ENCODE data around the gene NAIF1. TPM values are rescaled to one million over a fixed set of nuclear protein-coding genes. Genes with fewer than 3 reads are reported as not detected.
"Not testable (repeated sequence)": the region's sequence is repeated elsewhere in the genome, so short reads cannot be mapped to it uniquely, and the experiment has no call there.

Gene NAIF1
- total RNA-seq, 4 donors from 2014 or later = 8.6 to 10.8 (median 9.6) TPM

DNA sequence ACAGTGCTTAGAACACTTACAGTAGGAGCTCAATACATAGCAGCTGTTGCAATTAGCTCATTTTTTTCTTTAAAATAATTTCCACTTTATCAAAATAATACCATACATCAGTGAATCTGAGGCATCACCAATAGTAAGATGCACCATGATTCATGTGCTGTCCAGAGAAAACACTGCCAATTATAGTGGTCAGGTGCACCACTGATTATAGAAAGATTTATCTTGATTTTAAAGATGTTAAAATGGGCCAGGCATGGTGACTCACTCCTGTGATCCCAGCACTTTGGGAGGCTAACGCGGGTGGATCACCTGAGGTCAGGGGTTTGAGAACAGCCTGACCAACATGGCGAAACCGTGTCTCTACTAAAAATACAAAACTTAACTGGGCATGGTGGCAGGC is 39.4 kb downstream of the NAIF1 start:
- H3K4me3 ChIP-seq (ENCODE audit: low read depth, poor library complexity, severe bottlenecking) = no peak overlapping the region
- intact Hi-C loops (cut with DNase I; ENCODE audit: low total_unique reads) = no loop called here
- TF ChIP-seq POLR2A (IDR thresholded peaks at IDR 0.05) = no peak
- TF ChIP-seq, protein P1, sequence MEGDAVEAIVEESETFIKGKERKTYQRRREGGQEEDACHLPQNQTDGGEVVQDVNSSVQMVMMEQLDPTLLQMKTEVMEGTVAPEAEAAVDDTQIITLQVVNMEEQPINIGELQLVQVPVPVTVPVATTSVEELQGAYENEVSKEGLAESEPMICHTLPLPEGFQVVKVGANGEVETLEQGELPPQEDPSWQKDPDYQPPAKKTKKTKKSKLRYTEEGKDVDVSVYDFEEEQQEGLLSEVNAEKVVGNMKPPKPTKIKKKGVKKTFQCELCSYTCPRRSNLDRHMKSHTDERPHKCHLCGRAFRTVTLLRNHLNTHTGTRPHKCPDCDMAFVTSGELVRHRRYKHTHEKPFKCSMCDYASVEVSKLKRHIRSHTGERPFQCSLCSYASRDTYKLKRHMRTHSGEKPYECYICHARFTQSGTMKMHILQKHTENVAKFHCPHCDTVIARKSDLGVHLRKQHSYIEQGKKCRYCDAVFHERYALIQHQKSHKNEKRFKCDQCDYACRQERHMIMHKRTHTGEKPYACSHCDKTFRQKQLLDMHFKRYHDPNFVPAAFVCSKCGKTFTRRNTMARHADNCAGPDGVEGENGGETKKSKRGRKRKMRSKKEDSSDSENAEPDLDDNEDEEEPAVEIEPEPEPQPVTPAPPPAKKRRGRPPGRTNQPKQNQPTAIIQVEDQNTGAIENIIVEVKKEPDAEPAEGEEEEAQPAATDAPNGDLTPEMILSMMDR (IDR thresholded peaks at IDR 0.05) = no peak
- 74 to 85% methylated on average over 4 of the region's 4 CpGs for WGBS, 2 donors
- DNase-seq (ENCODE audit: low spot score in 2 of 2) = no peak

DNA sequence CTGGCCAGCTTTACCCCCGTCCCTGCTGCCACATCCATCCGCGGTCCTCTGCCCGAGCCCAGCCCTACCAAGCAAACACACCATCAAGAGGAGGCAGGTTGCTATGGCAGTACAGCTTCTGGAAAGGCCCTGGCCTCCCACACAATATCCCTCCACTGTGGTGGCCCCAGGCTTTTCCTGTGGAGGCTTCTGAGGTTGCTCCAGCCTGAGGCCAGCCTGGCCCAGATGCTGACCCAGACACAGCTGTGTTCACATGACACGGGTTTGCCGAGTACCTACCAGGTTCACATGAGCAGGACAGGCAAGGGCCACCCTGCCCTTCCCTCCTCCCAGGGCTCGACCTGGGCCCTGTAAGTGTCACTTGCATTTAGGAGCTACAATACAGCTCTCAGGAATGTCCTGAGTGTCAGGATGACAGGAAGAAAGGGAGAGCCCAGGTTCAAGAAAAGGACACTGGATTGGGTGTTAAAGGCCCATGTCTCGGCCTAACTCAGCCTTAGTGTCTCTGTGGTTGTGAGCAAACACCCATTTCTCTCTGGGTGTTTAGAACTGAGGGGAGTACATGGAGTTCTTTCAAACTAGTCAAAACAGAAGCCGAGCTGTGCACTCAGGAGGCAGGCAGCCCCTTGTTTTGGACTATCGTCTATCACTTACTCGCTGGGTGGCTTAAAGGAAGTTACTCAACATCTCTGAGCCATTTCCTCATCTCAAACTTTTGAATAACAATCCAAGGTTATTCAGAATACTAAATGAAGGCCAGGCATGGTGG is 40.2 kb downstream of the NAIF1 start:
- intact Hi-C loops (cut with DNase I; ENCODE audit: low total_unique reads) = no loop called here
- DNase-seq (ENCODE audit: low spot score in 2 of 2) = no peak
- 67 to 75% methylated on average over 11 of the region's 11 CpGs for WGBS, 2 donors
- H3K4me3 ChIP-seq (ENCODE audit: low read depth, poor library complexity, severe bottlenecking) = no peak overlapping the region
- no peak for TF ChIP-seq POLR2A (IDR thresholded peaks at IDR 0.05)
- TF ChIP-seq, protein P1 (IDR thresholded peaks at IDR 0.05) = no peak

DNA sequence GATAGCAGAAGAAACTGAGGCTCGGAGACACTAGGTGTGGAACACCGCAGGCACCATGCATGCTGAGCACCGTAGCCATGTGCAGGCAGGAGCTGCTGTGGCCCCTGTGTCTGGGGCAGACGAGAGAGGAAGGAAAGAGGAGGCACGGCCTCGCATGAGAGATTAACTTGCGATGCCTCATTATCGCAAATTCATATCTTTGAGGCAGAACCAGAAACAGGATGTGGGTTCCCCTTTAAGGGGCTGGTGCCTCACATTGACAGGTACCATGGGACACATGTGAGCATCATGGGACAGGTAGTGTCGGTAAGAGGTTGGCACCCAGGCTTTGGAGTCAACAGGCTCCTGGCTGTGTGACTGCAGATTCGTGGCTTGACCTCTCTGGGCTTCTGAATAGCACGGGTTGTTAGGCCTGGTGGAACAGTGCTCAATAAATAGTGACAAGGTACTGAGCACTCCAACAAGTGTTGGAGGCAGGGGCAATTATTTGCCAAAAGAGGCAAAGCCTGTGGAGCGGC is 40.8 kb downstream of the NAIF1 start:
- intact Hi-C loops (cut with DNase I; ENCODE audit: low total_unique reads) = no loop called here
- 83 to 84% methylated on average over 12 of the region's 12 CpGs for WGBS, 2 donors
- no peak overlapping the region for H3K4me3 ChIP-seq (ENCODE audit: low read depth, poor library complexity, severe bottlenecking)
- DNase-seq (ENCODE audit: low spot score in 2 of 2) = no peak
- no peak for TF ChIP-seq POLR2A (IDR thresholded peaks at IDR 0.05)
- TF ChIP-seq, protein P1 (IDR thresholded peaks at IDR 0.05) = no peak

DNA sequence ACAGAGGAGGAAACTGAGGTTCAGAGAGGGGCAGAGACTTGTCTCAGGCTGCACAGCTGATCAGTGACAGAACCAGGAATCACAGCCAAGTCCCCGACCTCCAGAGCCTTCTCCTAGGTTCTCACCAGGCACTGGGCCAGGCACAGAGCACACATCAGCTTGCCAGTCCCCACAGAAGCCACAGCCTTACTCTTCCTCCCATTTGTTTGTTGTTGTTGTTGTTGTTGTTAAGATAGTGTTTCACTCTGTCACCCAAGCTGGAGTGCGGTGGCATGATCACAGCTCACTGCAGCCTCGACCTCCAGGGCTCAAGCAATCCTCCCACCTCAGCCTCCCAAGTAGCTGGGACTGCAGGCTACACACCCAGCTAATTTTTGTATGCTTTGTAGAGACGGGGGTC is 41.4 kb downstream of the NAIF1 start:
- H3K4me3 ChIP-seq (ENCODE audit: low read depth, poor library complexity, severe bottlenecking) = no peak overlapping the region
- TF ChIP-seq, protein P1 (IDR thresholded peaks at IDR 0.05) = no peak
- no peak for DNase-seq (ENCODE audit: low spot score in 2 of 2)
- WGBS, 2 donors = 65 to 68% methylated on average over 4 of the region's 4 CpGs
- intact Hi-C loops (cut with DNase I; ENCODE audit: low total_unique reads) = no loop called here

DNA sequence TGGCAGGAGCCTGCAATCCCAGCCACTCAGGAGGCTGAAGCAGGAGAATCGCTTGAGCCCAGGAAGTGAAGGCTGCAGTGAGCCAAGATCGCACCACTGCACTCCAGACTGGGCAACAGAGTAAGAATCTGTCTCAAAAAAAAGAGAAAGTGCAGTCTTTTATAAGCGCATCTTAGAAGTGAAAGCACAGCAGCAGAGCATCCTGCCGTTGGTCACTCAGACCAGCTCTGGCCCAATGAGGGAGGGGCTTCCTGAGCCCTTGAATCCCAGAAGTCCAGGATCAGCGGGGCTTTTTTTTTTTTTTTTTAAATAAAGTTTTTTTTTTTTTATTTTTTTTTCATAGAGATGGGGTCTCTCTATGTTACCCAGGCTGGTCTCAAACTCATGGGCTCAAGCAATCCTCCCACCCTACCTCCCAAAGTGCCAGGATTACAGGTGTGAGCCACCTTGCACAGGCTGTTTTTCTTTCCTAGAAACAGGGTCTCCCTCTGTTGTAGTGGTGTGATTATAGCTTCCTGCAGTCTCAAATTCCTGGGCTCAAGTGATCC is 42.3 kb downstream of the NAIF1 start:
- intact Hi-C loops (cut with DNase I; ENCODE audit: low total_unique reads) = no loop called here
- H3K4me3 ChIP-seq (ENCODE audit: low read depth, poor library complexity, severe bottlenecking) = no peak overlapping the region
- TF ChIP-seq, protein P1 (IDR thresholded peaks at IDR 0.05) = no peak
- TF ChIP-seq POLR2A (IDR thresholded peaks at IDR 0.05) = no peak
- no peak for DNase-seq (ENCODE audit: low spot score in 2 of 2)
- 81 to 88% methylated on average over 5 of the region's 5 CpGs for WGBS, 2 donors

DNA sequence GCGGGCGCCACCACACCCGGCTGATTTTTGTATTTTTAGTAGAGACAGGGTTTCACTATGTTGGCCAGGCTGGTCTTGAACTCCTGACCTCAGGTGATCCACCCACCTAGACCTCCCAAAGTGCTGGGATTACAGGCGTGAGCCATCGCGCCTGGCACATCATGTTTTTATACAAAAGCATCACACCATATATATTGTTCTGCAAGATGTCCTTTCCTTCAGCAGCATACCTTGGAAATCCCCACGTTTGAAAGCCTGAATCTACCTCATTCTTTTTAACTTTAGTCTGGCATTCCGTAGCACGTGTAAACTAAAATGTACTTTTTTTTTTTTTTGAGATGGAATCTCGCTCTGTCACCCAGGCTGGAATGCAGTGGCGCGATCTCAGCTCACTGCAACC is 43.4 kb downstream of the NAIF1 start:
- DNase-seq (ENCODE audit: low spot score in 2 of 2); intact Hi-C loops (cut with DNase I; ENCODE audit: low total_unique reads); H3K4me3 ChIP-seq (ENCODE audit: low read depth, poor library complexity, severe bottlenecking): not testable (repeated sequence)
- WGBS, 2 donors = 77 to 78% methylated on average over 12 of the region's 12 CpGs

All from lower leg skin (tissue), 4 donors.